Measurements from ENCODE around the gene AREL1.

The AREL1 gene

DNA sequence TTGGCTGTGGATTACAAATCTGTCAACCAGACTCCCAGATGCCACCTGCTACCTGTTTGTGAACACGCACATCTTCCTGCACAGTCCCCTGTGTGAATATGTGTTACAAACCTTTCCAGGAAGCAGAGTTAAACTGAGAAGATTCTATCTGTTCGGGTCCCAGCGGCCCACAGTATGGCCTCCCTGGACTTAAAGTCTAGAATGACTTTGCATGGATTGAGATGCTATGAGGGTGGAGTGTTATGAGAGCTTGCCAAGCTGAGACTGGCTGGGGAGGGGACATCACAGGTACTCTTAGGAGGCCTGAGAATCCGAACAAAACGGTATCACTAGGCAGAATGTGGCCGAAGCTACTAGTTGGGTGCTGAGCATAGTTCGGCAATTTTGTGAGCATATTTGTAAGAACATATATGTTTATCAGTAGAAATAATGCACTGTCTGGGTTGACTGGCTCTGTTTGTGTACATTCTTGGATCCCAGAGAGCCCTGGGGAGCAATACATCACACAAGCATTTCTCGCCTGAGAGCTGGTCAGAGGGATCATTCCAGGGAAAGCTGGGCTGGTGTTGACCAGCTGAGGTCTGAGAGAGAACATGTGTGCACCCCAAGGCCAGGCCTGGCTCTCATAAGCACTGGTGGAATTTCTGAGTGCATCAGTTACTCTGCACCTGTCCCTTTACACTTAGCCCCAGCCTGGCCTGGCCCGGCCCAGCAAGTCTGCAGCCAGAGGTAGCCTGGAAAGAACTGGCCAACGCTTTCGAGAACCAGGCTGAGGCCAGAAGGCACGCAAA is 71.1 kb downstream of the AREL1 start:
- CTCF ChIA-PET = interaction anchor here (1.2 kb wide), 2 partner anchors 10 to 33 kb away, joined by 3 to 6 read pairs; no protein-coding TSS in a partner anchor

DNA sequence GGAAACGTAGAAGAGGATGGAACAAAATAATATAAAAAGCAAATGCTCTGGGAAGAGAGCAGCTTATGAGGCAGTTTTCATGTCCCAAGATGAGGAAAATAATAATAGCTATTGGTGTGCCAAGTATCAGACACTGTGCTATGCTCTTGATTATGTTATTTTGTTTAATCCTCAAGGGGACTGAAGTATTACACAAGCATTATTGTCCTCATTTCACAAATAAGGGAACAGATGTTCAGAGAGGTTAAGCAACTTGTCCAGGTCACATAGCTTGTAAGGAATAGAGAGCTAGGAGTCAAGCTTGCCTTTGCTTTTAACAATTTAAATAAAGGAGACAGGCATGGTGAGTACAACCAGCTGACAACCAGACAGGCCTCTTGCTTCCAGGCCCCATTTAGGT is 73.9 kb downstream of the AREL1 start:
- ChIA-PET CTCF (interaction anchor here (1.1 kb wide), 1 partner anchor 10 kb away, joined by 4 read pairs; no protein-coding TSS in a partner anchor), POLR2A (no interaction called here)
- no peak for TF ChIP-seq L3MBTL2 (conservative IDR thresholded peaks at IDR 0.05)
- no peak for TF ChIP-seq HDGF (IDR thresholded peaks at IDR 0.05; ENCODE audit: borderline replicate concordance)
- no peak for TF ChIP-seq BHLHE40 (IDR thresholded peaks at IDR 0.05; ENCODE audit: borderline replicate concordance)
- no peak for TF ChIP-seq NFRKB (IDR thresholded peaks at IDR 0.05)
- TF ChIP-seq FOXK2 (IDR thresholded peaks at IDR 0.05) = no peak
- TF ChIP-seq CTBP1 (IDR thresholded peaks at IDR 0.05; ENCODE audit: borderline replicate concordance) = no peak
- no peak for TF ChIP-seq SUZ12 (IDR thresholded peaks at IDR 0.05)
- no peak for TF ChIP-seq FOXM1 (IDR thresholded peaks at IDR 0.05; ENCODE audit: borderline replicate concordance)
- TF ChIP-seq, protein P1, sequence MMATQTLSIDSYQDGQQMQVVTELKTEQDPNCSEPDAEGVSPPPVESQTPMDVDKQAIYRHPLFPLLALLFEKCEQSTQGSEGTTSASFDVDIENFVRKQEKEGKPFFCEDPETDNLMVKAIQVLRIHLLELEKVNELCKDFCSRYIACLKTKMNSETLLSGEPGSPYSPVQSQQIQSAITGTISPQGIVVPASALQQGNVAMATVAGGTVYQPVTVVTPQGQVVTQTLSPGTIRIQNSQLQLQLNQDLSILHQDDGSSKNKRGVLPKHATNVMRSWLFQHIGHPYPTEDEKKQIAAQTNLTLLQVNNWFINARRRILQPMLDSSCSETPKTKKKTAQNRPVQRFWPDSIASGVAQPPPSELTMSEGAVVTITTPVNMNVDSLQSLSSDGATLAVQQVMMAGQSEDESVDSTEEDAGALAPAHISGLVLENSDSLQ (IDR thresholded peaks at IDR 0.05) = no peak
- TF ChIP-seq ELF4 (IDR thresholded peaks at IDR 0.05) = no peak
- no peak for TF ChIP-seq FOXA1 (IDR thresholded peaks at IDR 0.05)
- TF ChIP-seq ARNT (IDR thresholded peaks at IDR 0.05) = no peak
- TF ChIP-seq SP1 (IDR thresholded peaks at IDR 0.05) = no peak
- no peak for TF ChIP-seq ZNF384 (IDR thresholded peaks at IDR 0.05)
- TF ChIP-seq LEF1 (IDR thresholded peaks at IDR 0.05; ENCODE audit: borderline replicate concordance) = no peak
- TF ChIP-seq TARDBP (IDR thresholded peaks at IDR 0.05) = no peak
- no peak for DNase-seq (ENCODE audit: extremely low spot score)

More for the DNA sequence above, 71.1 kb downstream of the AREL1 start:
- POLR2A ChIA-PET = no interaction called here
- TF ChIP-seq, protein P1 (IDR thresholded peaks at IDR 0.05) = no peak
- TF ChIP-seq L3MBTL2 (conservative IDR thresholded peaks at IDR 0.05) = no peak
- no peak for TF ChIP-seq ZNF384 (IDR thresholded peaks at IDR 0.05)
- TF ChIP-seq HDGF (IDR thresholded peaks at IDR 0.05; ENCODE audit: borderline replicate concordance) = no peak
- no peak for DNase-seq (ENCODE audit: extremely low spot score)

DNA sequence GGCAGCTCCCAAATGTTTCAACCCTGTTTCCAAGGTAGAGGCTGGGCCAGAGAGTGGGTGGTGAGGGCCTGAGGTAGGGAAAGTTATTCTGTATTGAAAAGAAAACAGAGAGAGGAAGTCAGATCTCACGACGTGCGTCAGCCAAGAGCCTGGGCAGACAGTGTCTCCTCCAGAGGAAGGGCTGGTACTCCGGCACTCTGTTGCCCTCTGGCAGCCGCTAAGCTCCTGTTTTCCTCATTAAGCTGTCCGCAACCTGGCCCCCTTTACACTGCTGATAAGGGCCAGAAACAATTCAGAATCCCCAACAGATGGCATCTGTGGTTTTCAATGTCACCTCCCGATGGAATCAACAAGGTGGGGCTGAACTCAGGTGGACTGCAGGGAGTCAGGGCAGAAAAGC is 74.8 kb downstream of the AREL1 start:
- no peak for DNase-seq (ENCODE audit: extremely low spot score)
- ChIA-PET CTCF (interaction anchor here (1.1 kb wide), 1 partner anchor 11 kb away, joined by 4 read pairs; no protein-coding TSS in a partner anchor), POLR2A (no interaction called here)
- TF ChIP-seq, protein P1 (IDR thresholded peaks at IDR 0.05) = no peak
- TF ChIP-seq LEF1 (IDR thresholded peaks at IDR 0.05; ENCODE audit: borderline replicate concordance) (no peak), BHLHE40 (IDR thresholded peaks at IDR 0.05; ENCODE audit: borderline replicate concordance) (no peak), ZNF384 (IDR thresholded peaks at IDR 0.05) (no peak), FOXM1 (IDR thresholded peaks at IDR 0.05; ENCODE audit: borderline replicate concordance) (no peak), SUZ12 (IDR thresholded peaks at IDR 0.05) (no peak), FOXA1 (IDR thresholded peaks at IDR 0.05) (no peak), L3MBTL2 (conservative IDR thresholded peaks at IDR 0.05) (no peak), ARNT (IDR thresholded peaks at IDR 0.05) (no peak), ELF4 (IDR thresholded peaks at IDR 0.05) (no peak), NFRKB (IDR thresholded peaks at IDR 0.05) (no peak), HDGF (IDR thresholded peaks at IDR 0.05; ENCODE audit: borderline replicate concordance) (no peak), CTBP1 (IDR thresholded peaks at IDR 0.05; ENCODE audit: borderline replicate concordance) (no peak)

DNA sequence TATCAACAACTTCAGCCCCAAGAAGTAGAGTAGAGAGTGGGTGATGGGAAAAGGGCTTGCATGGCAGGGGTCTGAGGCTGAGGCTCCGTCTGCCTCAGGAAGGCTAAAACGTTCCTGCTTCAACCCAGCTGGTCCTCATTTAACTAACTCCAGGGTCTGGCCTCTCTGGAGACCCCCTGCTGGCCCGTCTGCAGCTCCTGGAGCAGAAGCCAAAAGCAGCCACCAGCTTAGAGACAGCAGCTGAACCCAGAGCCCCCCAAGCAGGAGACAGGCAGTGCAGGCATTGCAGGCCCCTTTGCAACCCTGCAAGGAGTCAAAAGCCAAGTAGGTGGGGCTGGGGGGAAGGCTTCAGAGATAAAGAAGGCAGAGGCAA is 75.7 kb downstream of the AREL1 start:
- TF ChIP-seq ZNF384 (IDR thresholded peaks at IDR 0.05) (no peak), ARNT (IDR thresholded peaks at IDR 0.05) (no peak), CTBP1 (IDR thresholded peaks at IDR 0.05; ENCODE audit: borderline replicate concordance) (no peak), FOXA1 (IDR thresholded peaks at IDR 0.05) (no peak), BHLHE40 (IDR thresholded peaks at IDR 0.05; ENCODE audit: borderline replicate concordance) (no peak), FOXM1 (IDR thresholded peaks at IDR 0.05; ENCODE audit: borderline replicate concordance) (no peak), SUZ12 (IDR thresholded peaks at IDR 0.05) (no peak), L3MBTL2 (conservative IDR thresholded peaks at IDR 0.05) (no peak), LEF1 (IDR thresholded peaks at IDR 0.05; ENCODE audit: borderline replicate concordance) (no peak), NFRKB (IDR thresholded peaks at IDR 0.05) (no peak), SP1 (IDR thresholded peaks at IDR 0.05) (no peak)
- TF ChIP-seq, protein P1 (IDR thresholded peaks at IDR 0.05) = no peak
- no peak for DNase-seq (ENCODE audit: extremely low spot score)
- ChIA-PET CTCF (no interaction called here), POLR2A (no interaction called here)

DNA sequence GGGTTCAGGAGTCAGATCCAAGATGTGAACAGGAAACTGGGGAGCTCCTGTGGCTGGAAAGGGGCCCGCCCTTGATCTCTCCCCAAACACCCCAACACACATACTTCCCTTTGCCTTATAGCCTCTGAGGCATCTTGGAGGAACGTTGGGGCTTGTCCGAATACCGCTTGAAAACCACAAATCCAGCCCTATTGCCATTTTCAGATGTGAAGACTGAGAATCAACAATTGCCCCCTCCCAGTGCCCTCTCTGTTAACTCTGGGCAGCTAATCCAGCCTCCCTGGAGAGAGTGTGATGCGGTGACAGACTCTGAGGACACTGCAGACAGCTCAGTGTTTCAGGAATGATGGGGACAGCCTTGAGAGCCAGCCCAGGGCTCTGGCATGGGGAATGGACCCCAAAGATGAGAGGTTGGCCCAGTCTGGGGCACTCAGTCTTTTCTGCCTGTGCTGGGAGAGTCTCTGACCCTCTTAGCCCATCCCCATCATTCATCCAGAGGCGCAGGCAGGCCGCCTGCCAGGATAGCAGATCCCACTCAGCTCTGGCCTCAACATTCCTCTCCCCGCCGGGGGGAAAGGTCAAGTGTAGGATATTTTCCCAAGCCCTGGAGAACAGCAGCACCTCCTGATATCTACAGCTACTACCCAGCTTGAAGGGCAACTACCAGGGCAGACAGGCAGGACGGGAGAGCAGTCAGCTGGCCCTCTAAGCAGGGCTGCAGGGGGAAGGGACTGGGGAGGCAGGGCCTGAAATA is 76.3 kb downstream of the AREL1 start:
- ChIA-PET POLR2A (no interaction called here), CTCF (no interaction called here)
- no peak for DNase-seq (ENCODE audit: extremely low spot score)
- no peak for TF ChIP-seq FOXM1 (IDR thresholded peaks at IDR 0.05; ENCODE audit: borderline replicate concordance)
- TF ChIP-seq, protein P1 (IDR thresholded peaks at IDR 0.05) = no peak
- no peak for TF ChIP-seq BHLHE40 (IDR thresholded peaks at IDR 0.05; ENCODE audit: borderline replicate concordance)
- TF ChIP-seq ZNF384 (IDR thresholded peaks at IDR 0.05) = no peak
- no peak for TF ChIP-seq HDGF (IDR thresholded peaks at IDR 0.05; ENCODE audit: borderline replicate concordance)
- TF ChIP-seq ELF4 (IDR thresholded peaks at IDR 0.05) = no peak
- no peak for TF ChIP-seq NFRKB (IDR thresholded peaks at IDR 0.05)
- TF ChIP-seq CTBP1 (IDR thresholded peaks at IDR 0.05; ENCODE audit: borderline replicate concordance) = no peak
- no peak for TF ChIP-seq ARNT (IDR thresholded peaks at IDR 0.05)
- TF ChIP-seq SUZ12 (IDR thresholded peaks at IDR 0.05) = no peak
- TF ChIP-seq FOXA1 (IDR thresholded peaks at IDR 0.05) = no peak
- no peak for TF ChIP-seq L3MBTL2 (conservative IDR thresholded peaks at IDR 0.05)
- TF ChIP-seq TARDBP (IDR thresholded peaks at IDR 0.05) = no peak
- no peak for TF ChIP-seq LEF1 (IDR thresholded peaks at IDR 0.05; ENCODE audit: borderline replicate concordance)
- TF ChIP-seq FOXK2 (IDR thresholded peaks at IDR 0.05) = no peak

Data from HEK293T (cell line).